Progenitor cell of endocrine pancreas (in vitro differentiated cells): Measurements from ENCODE around the gene CPED1. TPM values are rescaled to one million over a fixed set of nuclear protein-coding genes. Genes with fewer than 3 reads are reported as not detected.

ENCODE experiments used
- DNase-seq: peaks from one replicate; pipeline ENCODE4 v3.0.0; 2021; ENCODE audit warnings: low spot score; ENCODE audit not compliant: unreplicated experiment
- H3K27ac Mint-ChIP-seq: 2 replicates; pipeline ENCODE4 v1.8.0; 2021; ENCODE audit warnings: mild to moderate bottlenecking, moderate library complexity, mixed read lengths
- H3K27me3 Mint-ChIP-seq: 2 replicates; pipeline ENCODE4 v1.8.0; 2021; ENCODE audit warnings: mixed read lengths
- H3K36me3 Mint-ChIP-seq: 2 replicates; pipeline ENCODE4 v1.8.0; 2022; ENCODE audit warnings: mixed read lengths; ENCODE audit not compliant: insufficient read depth
- H3K4me1 Mint-ChIP-seq: 2 replicates; pipeline ENCODE4 v1.8.0; 2021; ENCODE audit warnings: low read depth, mixed read lengths
- H3K4me3 Mint-ChIP-seq: 2 replicates; pipeline ENCODE4 v1.8.0; 2021; ENCODE audit warnings: low read depth, mild to moderate bottlenecking, moderate library complexity, mixed read lengths
- H3K9me3 Mint-ChIP-seq: 2 replicates; pipeline ENCODE4 v1.8.0; 2021; ENCODE audit warnings: low read depth, mixed read lengths
- CTCF ChIP-seq: fragments of 200-600 bp; sonication (generic); IDR thresholded peaks from one replicate; pipeline ENCODE4 v1.5.0; 2021; ENCODE audit warnings: antibody characterized with exemption, mild to moderate bottlenecking; ENCODE audit not compliant: unreplicated experiment
- total RNA-seq: library from RNA; stranded (reverse); gene quantifications from 2 replicates; pipeline ENCODE4 v1.2.1, GENCODE V29; 2021

CPED1 gene
- total RNA-seq, 1 donor from 2014 or later: 1.1 TPM

GRCh38 chr7:121259826-121260225 lies 271.3 kb downstream of the CPED1 start:
- DNase-seq: no peak
- Mint-ChIP-seq H3K36me3 (no peaks in the 10 kb centered on the region), H3K9me3 (peaks cover 5% of the 10 kb centered on the region), H3K27ac (no peak overlapping the region), H3K27me3 (no peaks in the 10 kb centered on the region), H3K4me3 (no peak overlapping the region), H3K4me1 (no peaks in the 10 kb centered on the region)
- no peak for TF ChIP-seq CTCF

- Mint-ChIP-seq H3K36me3 (no peaks in the 10 kb centered on the region), H3K27me3 (no peaks in the 10 kb centered on the region), H3K4me1 (no peaks in the 10 kb centered on the region), H3K4me3 (no peak overlapping the region), H3K27ac (no peak overlapping the region), H3K9me3 (no peaks in the 10 kb centered on the region)
- TF ChIP-seq CTCF: no peak
- no peak for DNase-seq
Observed at GRCh38 chr7:121261207-121261884, 272.8 kb downstream of the CPED1 start.

- Mint-ChIP-seq H3K36me3 (no peaks in the 10 kb centered on the region), H3K9me3 (no peaks in the 10 kb centered on the region), H3K4me3 (no peak overlapping the region), H3K27me3 (no peaks in the 10 kb centered on the region), H3K4me1 (no peaks in the 10 kb centered on the region), H3K27ac (no peak overlapping the region)
- DNase-seq: no peak
- TF ChIP-seq CTCF: no peak
Observed at GRCh38 chr7:121262221-121262620, 273.7 kb downstream of the CPED1 start.

- Mint-ChIP-seq H3K36me3 (no peaks in the 10 kb centered on the region), H3K27ac (no peak overlapping the region), H3K4me3 (no peak overlapping the region)
Observed at GRCh38 chr7:121262969-121263368, 274.5 kb downstream of the CPED1 start.

GRCh38 chr7:121266307-121266894 lies 277.9 kb downstream of the CPED1 start:
- H3K4me1 Mint-ChIP-seq: no peaks in the 10 kb centered on the region
- no peak for DNase-seq
- no peaks in the 10 kb centered on the region for H3K36me3 Mint-ChIP-seq
- H3K4me3 Mint-ChIP-seq: no peak overlapping the region
- TF ChIP-seq CTCF: no peak
- H3K27me3 Mint-ChIP-seq: no peaks in the 10 kb centered on the region
- no peak overlapping the region for H3K27ac Mint-ChIP-seq
- no peaks in the 10 kb centered on the region for H3K9me3 Mint-ChIP-seq

More at GRCh38 chr7:121262969-121263368, 274.5 kb downstream of the CPED1 start:
- TF ChIP-seq CTCF: no peak
- H3K9me3 Mint-ChIP-seq: no peaks in the 10 kb centered on the region
- H3K4me1 Mint-ChIP-seq: no peaks in the 10 kb centered on the region
- no peak for DNase-seq
- H3K27me3 Mint-ChIP-seq: no peaks in the 10 kb centered on the region
